Endothelial cell of umbilical vein (primary cell): Measurements from ENCODE around the gene CEBPB. TPM values are rescaled to one million over a fixed set of nuclear protein-coding genes. Genes with fewer than 3 reads are reported as not detected.
A peak's percentile ranks its signal among the peaks of the same experiment; 100 is the strongest.
"Not testable (repeated sequence)": the region's sequence is repeated elsewhere in the genome, so short reads cannot be mapped to it uniquely, and the experiment has no call there.

Source experiments
- BruUV-seq: library from RNA; stranded (reverse); fragments of 400-500 nt; replicated peaks from 2 replicates; lab custom pipeline; 2021; lab: Mats Ljungman, UMichigan
- CTCF ChIA-PET: fragments of 300-600, 350-600 bp; sonication (Branson Sonifier 250); formaldehyde crosslinking; loops from one replicate; lab custom pipeline; 2021; ENCODE audit warnings: antibody characterized with exemption, inconsistent platforms; lab: Charles Lee
- POLR2A ChIA-PET: fragments of 300-600, 350-600 bp; sonication (Branson Sonifier 250); formaldehyde crosslinking; loops from one replicate; lab custom pipeline; 2021; ENCODE audit warnings: antibody characterized with exemption, inconsistent platforms; lab: Charles Lee
- DNase-seq: peaks from one replicate; pipeline ENCODE4 v3.0.0-alpha.2; 2011; ENCODE audit warnings: low read depth, low spot score
- FAIRE-seq: peaks from 2 replicates; lab custom pipeline; 2011; peaks lifted over from hg19 to GRCh38; lab: Jason Lieb, UNC
- H2AFZ ChIP-seq: 2 replicates; pipeline ENCODE4 v1.6.0; 2012; ENCODE audit warnings: low read depth, low read length, control low read depth, inconsistent platforms
- H3K27ac ChIP-seq: 2 replicates; pipeline ENCODE4 v1.5.1; 2011; ENCODE audit warnings: low read depth, mild to moderate bottlenecking, control low read depth, low read length, moderate library complexity; ENCODE audit not compliant: insufficient read depth
- H3K27me3 ChIP-seq, 2 experiments: 2 replicates each; pipeline versions ENCODE4 v1.6.0 to v1.6.1; 2011; ENCODE audit warnings: low read length in 2 of 2, mixed read lengths in 1 of 2; ENCODE audit not compliant: control insufficient read depth in 2 of 2, insufficient read depth in 2 of 2
- H3K36me3 ChIP-seq, 2 experiments: 2 replicates in 1 of 2; 3 replicates in 1 of 2; pipeline ENCODE4 v1.5.1; 2011; ENCODE audit warnings: low read length in 2 of 2, mild to moderate bottlenecking in 1 of 2, moderate library complexity in 1 of 2; ENCODE audit not compliant: control insufficient read depth in 2 of 2, insufficient read depth in 2 of 2; ENCODE audit errors: extremely low read depth in 1 of 2
- H3K4me1 ChIP-seq: 3 replicates; pipeline ENCODE4 v1.5.1; 2011; ENCODE audit warnings: mild to moderate bottlenecking, low read length; ENCODE audit not compliant: control insufficient read depth, insufficient read depth; ENCODE audit errors: extremely low read depth
- H3K4me2 ChIP-seq: 2 replicates; pipeline ENCODE4 v1.6.1; 2011; ENCODE audit warnings: low read length, control low read depth, mixed read lengths; ENCODE audit not compliant: insufficient read depth
- H3K4me3 ChIP-seq, 3 experiments: fragments of 200-600 bp in 1 of 3; sonication (generic), shearing (Covaris generic) in 1 of 3; replicated peaks in 1 of 3; 2 replicates each; pipeline ENCODE4 v1.5.1; 2011 to 2016; ENCODE audit warnings: control low read depth in 3 of 3, low read length in 3 of 3, mild to moderate bottlenecking in 2 of 3, inconsistent platforms in 1 of 3, low read depth in 1 of 3, moderate library complexity in 1 of 3; ENCODE audit not compliant: insufficient read depth in 1 of 3
- H3K79me2 ChIP-seq: 2 replicates; pipeline ENCODE4 v1.6.0; 2012; ENCODE audit warnings: low read length, inconsistent platforms; ENCODE audit not compliant: control insufficient read depth, insufficient read depth
- H3K9ac ChIP-seq: replicated peaks from 2 replicates; pipeline ENCODE3; 2011; ENCODE audit warnings: low read length, control low read depth; ENCODE audit not compliant: insufficient read depth; ENCODE audit errors: extremely low read depth
- H3K9me1 ChIP-seq: replicated peaks from 3 replicates; pipeline ENCODE4 v1.6.0; 2011; ENCODE audit warnings: mild to moderate bottlenecking, low read length; ENCODE audit not compliant: control insufficient read depth, insufficient read depth; ENCODE audit errors: extremely low read depth
- H3K9me3 ChIP-seq: replicated peaks from 2 replicates; pipeline ENCODE4 v1.5.1; 2012; ENCODE audit warnings: low read length, inconsistent platforms; ENCODE audit not compliant: control insufficient read depth, insufficient read depth
- H4K20me1 ChIP-seq: replicated peaks from 2 replicates; pipeline ENCODE3; 2011; ENCODE audit warnings: mild to moderate bottlenecking, low read length; ENCODE audit not compliant: control insufficient read depth, insufficient read depth; ENCODE audit errors: extremely low read depth
- EZH2 ChIP-seq: IDR thresholded peaks from 2 replicates; pipeline ENCODE4 v1.6.1; 2012; ENCODE audit warnings: borderline replicate concordance, low read depth, mild to moderate bottlenecking, moderate library complexity, low read length, inconsistent platforms; ENCODE audit not compliant: severe bottlenecking
- FOS ChIP-seq: IDR thresholded peaks from 2 replicates; pipeline ENCODE4 v1.6.1; 2011; ENCODE audit warnings: mild to moderate bottlenecking, low read length, moderate library complexity, borderline replicate concordance; ENCODE audit not compliant: insufficient read depth
- GATA2 ChIP-seq: IDR thresholded peaks from 2 replicates; pipeline ENCODE4 v1.7.0; 2011; ENCODE audit warnings: low read depth, mild to moderate bottlenecking, moderate library complexity, mixed read lengths, low read length; ENCODE audit not compliant: insufficient read length, insufficient read depth
- JUN ChIP-seq: IDR thresholded peaks from 2 replicates; pipeline ENCODE4 v1.6.1; 2011; ENCODE audit warnings: borderline replicate concordance, low read depth; ENCODE audit not compliant: insufficient read length, insufficient read depth
- MYC ChIP-seq: IDR thresholded peaks from one replicate; pipeline ENCODE4 v1.6.1; 2011; ENCODE audit warnings: mild to moderate bottlenecking, low read depth, low read length
- POLR2A ChIP-seq: IDR thresholded peaks from 2 replicates; pipeline ENCODE4 v1.6.1; 2012; ENCODE audit warnings: low read depth, mild to moderate bottlenecking, control low read depth, low read length
- POLR2AphosphoS5 ChIP-seq: IDR thresholded peaks from 2 replicates; pipeline ENCODE4 v1.6.1; 2012; ENCODE audit warnings: low read depth, mild to moderate bottlenecking, control low read depth, low read length, moderate library complexity; ENCODE audit not compliant: insufficient read depth
- dilution Hi-C: fragments of 300-500 bp; cut with MboI; formaldehyde crosslinking; loops from one replicate; pipeline ENCODE4 v1.15.0; 2019; ENCODE audit warnings: low sequenced_read_pairs; ENCODE audit not compliant: extremely low pct_ligation_motif_present
- intact Hi-C: fragments of 100-400 bp; cut with micrococcal nuclease; formaldehyde crosslinking; loops from one replicate; pipeline ENCODE4 v1.10.0; 2022
- polyA plus RNA-seq, 4 experiments: library from polyadenylated mRNA; depleted of rRNA in 3 of 4; stranded (reverse) in 3 of 4; unstranded in 1 of 4; fragments of >200 nt; gene quantifications; 2 replicates each; pipeline versions ENCODE4 v1.2.1 to v1.2.3, GENCODE V29; 2011 to 2012; ENCODE audit warnings: missing spikeins in 1 of 4
- total RNA-seq: library from RNA; stranded (reverse); gene quantifications from 2 replicates; pipeline ENCODE4 v1.2.3, GENCODE V29; 2021
- TF ChIP-seq, protein P1 (sequence below): IDR thresholded peaks from 2 replicates; pipeline ENCODE4 v1.6.1; 2011; ENCODE audit not compliant: insufficient read depth, insufficient read length
- TF ChIP-seq, protein P2 (sequence below), 2 donors: IDR thresholded peaks; 1 replicate in 1 of 2; 2 replicates in 1 of 2; pipeline ENCODE4 v1.5.1; 2011; ENCODE audit warnings: low read length in 2 of 2, mild to moderate bottlenecking in 2 of 2, moderate library complexity in 2 of 2, control low read depth in 1 of 2, inconsistent platforms in 1 of 2, low read depth in 1 of 2; ENCODE audit not compliant: insufficient read depth in 1 of 2; ENCODE audit errors: extremely low read depth in 1 of 2

Gene CEBPB
- total and polyA plus RNA-seq, 2 donors (not counting 3 experiments of a cell fraction or from before 2014, with no cell fraction given), result 3.7 to 11.4 TPM

DNA sequence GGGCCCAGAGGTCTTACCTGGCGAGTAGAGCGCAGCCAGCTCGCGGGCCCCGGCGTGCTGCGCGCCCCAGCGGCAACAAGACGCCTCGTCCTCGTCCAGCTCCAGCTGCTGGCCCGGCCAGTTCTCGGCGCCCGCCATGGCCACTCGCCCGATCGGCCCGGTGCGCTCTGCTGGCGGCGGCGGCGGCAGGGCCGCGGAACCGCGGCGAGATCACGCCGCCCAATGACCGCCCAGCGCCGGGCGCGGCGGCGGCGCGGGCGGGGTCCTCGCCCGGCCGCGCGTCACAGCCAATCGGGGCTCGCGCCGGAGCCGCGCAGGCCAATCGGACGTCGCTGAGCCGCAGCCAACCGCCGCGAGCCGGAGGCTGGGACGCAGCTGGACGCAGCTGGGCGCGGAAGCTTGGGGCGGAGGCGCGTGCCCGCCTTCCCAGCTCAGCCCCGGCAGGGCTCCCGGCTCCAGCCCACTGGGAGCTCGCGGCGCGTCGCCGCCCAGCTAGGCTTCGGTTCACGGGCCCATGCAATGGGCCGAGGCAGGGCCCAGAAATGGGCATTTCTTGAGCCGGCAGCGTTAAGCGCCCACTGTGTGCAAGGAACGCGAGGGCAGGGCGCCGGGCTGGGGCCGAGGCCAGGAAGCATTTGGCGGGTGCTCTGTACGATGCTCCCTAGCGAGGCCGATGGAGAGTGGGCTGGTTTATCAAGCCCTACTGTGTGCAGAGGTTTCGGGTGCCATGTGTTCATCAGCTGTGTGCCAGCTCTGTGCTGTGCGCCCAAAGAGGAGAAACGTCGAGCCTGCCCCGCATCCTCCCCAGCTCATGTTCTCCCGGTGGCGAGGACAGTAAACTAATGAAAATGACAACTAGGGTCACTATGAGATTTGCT, 36.9 kb upstream of the CEBPB start, which contains the start of gene PEDS1:
PEDS1 (minus strand) TSS at position 224 of the 878 bp plus-strand sequence; CDS start at position 138, 86 bp downstream.
- Histone ChIP-seq H3K79me2 (peaks cover 46% of the 10 kb centered on the region), H3K9me1 (no peaks in the 10 kb centered on the region), H3K27me3 (no peaks in the 10 kb centered on the region), H3K4me2 (peak within 1 kb of the TSS; percentile 90), H3K27ac (peak within 1 kb of the TSS; percentile 77), H4K20me1 (no peaks in the 10 kb centered on the region), H3K4me1 (peaks cover 39% of the 10 kb centered on the region), H3K9me3 (no peaks in the 10 kb centered on the region), H2AFZ (peak within 1 kb of the TSS; percentile 56), H3K36me3 (peaks cover 0 to 3% of the 10 kb centered on the region in 2 experiments), H3K9ac (peak within 1 kb of the TSS; percentile 82), H3K4me3 (peak within 1 kb of the TSS; percentile 53 to 86 (median 80))
- dilution Hi-C loops (no loop called here), intact Hi-C loops (loop anchor here (1.0 to 5.0 kb wide), 4 partner anchors 13 to 1426 kb away; partner anchors contain the start of genes SNAI1 and UBE2V1)
- ChIA-PET CTCF (interaction anchor here (0.6 to 4.7 kb wide), 14 partner anchors 10 to 175 kb away, joined by 3 to 41 read pairs (median 5); no protein-coding TSS in a partner anchor), POLR2A (interaction anchor here (0.9 to 1.8 kb wide), 5 partner anchors 12 to 33 kb away, joined by 3 to 11 read pairs (median 5); no protein-coding TSS in a partner anchor)
- peak; percentile 88 for DNase-seq
- TSS peak; percentile 51 for BruUV-seq
- TF ChIP-seq, protein P1, sequence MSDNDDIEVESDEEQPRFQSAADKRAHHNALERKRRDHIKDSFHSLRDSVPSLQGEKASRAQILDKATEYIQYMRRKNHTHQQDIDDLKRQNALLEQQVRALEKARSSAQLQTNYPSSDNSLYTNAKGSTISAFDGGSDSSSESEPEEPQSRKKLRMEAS, result peak; percentile 59
- no peak for TF ChIP-seq MYC
- TF ChIP-seq EZH2, result no peak
- no peak for TF ChIP-seq GATA2
- no peak for TF ChIP-seq FOS
- TF ChIP-seq, protein P2, sequence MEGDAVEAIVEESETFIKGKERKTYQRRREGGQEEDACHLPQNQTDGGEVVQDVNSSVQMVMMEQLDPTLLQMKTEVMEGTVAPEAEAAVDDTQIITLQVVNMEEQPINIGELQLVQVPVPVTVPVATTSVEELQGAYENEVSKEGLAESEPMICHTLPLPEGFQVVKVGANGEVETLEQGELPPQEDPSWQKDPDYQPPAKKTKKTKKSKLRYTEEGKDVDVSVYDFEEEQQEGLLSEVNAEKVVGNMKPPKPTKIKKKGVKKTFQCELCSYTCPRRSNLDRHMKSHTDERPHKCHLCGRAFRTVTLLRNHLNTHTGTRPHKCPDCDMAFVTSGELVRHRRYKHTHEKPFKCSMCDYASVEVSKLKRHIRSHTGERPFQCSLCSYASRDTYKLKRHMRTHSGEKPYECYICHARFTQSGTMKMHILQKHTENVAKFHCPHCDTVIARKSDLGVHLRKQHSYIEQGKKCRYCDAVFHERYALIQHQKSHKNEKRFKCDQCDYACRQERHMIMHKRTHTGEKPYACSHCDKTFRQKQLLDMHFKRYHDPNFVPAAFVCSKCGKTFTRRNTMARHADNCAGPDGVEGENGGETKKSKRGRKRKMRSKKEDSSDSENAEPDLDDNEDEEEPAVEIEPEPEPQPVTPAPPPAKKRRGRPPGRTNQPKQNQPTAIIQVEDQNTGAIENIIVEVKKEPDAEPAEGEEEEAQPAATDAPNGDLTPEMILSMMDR (IDR thresholded peaks at IDR 0.05; ENCODE audit: extremely low read depth in 1 of 2, insufficient read depth in 1 of 2, low read depth in 1 of 2, low read length in 2 of 2), result no peak
- peak; percentile 80 for TF ChIP-seq POLR2AphosphoS5
- no peak for TF ChIP-seq JUN
- peak; percentile 90 for TF ChIP-seq POLR2A
- FAIRE-seq, result peak; percentile 95

DNA sequence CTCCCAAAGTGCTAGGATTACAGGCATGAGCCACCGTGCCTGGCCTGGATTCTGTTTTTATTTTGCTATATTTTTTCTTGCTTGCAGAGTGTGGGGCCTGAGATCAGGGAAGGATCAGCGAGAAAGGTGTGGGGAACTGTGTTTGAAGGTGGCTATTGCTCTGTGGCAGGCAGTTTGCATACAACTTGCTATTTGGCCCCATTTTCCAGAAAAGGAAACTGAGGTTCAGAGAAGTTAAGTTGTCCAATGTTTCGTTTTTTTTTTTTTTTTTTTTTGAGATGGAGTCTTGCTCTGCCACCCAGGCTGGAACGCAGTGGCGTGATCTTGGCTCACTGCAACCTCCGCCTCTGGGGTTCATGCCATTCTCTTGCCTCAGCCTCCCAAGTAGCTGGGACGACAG, 29.1 kb upstream of the CEBPB start:
- CTCF ChIA-PET, result interaction anchor here (1.6 kb wide), 1 partner anchor 41 kb away, joined by 7 read pairs; no protein-coding TSS in a partner anchor
- intact Hi-C loops, H3K9me1 ChIP-seq: not testable (repeated sequence)

More for the DNA sequence above, 29.1 kb upstream of the CEBPB start:
- H3K9ac ChIP-seq, FAIRE-seq, H3K27me3 ChIP-seq, H4K20me1 ChIP-seq, H3K4me2 ChIP-seq, H3K79me2 ChIP-seq, H3K27ac ChIP-seq, DNase-seq, dilution Hi-C loops, POLR2A ChIA-PET, H2AFZ ChIP-seq, H3K36me3 ChIP-seq, H3K9me3 ChIP-seq, BruUV-seq, H3K4me3 ChIP-seq: not testable (repeated sequence)
- H3K4me1 ChIP-seq, result peaks cover 11% of the 10 kb centered on the region
